T-cell (primary cell): ENCODE data around the gene IFT43. TPM values are rescaled to one million over a fixed set of nuclear protein-coding genes. Genes with fewer than 3 reads are reported as not detected.

Experiments used
- ATAC-seq, 4 experiments: fragments of 200-7000 bp in 3 of 4; fragments of 150-1000 bp in 1 of 4; cut with Tn5 transposase; replicated peaks in 1 of 4; 1 replicate in 3 of 4; 2 replicates in 1 of 4; pipeline ENCODE4 v1.10.0; 2021; ENCODE audit warnings: moderate library complexity in 3 of 4, mild to moderate bottlenecking in 2 of 4, moderate number of reproducible peaks in 1 of 4
- CTCF ChIA-PET, 2 donors: fragments of 300-600 bp; sonication (Branson Sonifier 250); formaldehyde crosslinking; loops; one replicate each; lab custom pipeline; 2022; ENCODE audit warnings: antibody characterized with exemption in 2 of 2; lab: Charles Lee
- POLR2A ChIA-PET, 2 donors: fragments of 300-600 bp; sonication (Branson Sonifier 250); formaldehyde crosslinking; loops; one replicate each; lab custom pipeline; 2022; ENCODE audit warnings: antibody characterized with exemption in 2 of 2; lab: Charles Lee
- DNase-seq, 35 experiments: peaks; one replicate each; pipeline versions ENCODE4 v3.0.0 to v3.0.0-alpha.2; 2013 to 2023
- H3K27ac ChIP-seq: one replicate; pipeline ENCODE4 v1.5.1; 2013; ENCODE audit warnings: low read length
- H3K27me3 ChIP-seq, 2 experiments: replicated peaks in 1 of 2; 1 replicate in 1 of 2; 2 replicates in 1 of 2; pipeline versions ENCODE4 v1.6.1 to v1.7.0; 2013; ENCODE audit warnings: low read length in 1 of 2, mixed read lengths in 1 of 2; ENCODE audit not compliant: control insufficient read depth in 2 of 2, insufficient read depth in 2 of 2; ENCODE audit errors: extremely low read depth in 1 of 2
- H3K36me3 ChIP-seq, 2 donors: 1 replicate in 1 of 2; 2 replicates in 1 of 2; pipeline versions ENCODE4 v1.6.1 to v1.7.0; 2013; ENCODE audit warnings: low read length in 1 of 2; ENCODE audit not compliant: control insufficient read depth in 2 of 2, insufficient read depth in 1 of 2; ENCODE audit errors: extremely low read depth in 1 of 2
- H3K4me1 ChIP-seq, 2 experiments: 1 replicate in 1 of 2; 2 replicates in 1 of 2; pipeline versions ENCODE4 v1.6.1 to v1.7.0; 2013; ENCODE audit warnings: low read length in 2 of 2, mixed read lengths in 1 of 2; ENCODE audit not compliant: insufficient read depth in 2 of 2, control insufficient read depth in 1 of 2; ENCODE audit errors: extremely low read depth in 1 of 2
- H3K4me3 ChIP-seq, 2 donors: 1 replicate in 1 of 2; 2 replicates in 1 of 2; pipeline versions ENCODE4 v1.5.1 to v1.7.0; 2013; ENCODE audit warnings: mild to moderate bottlenecking in 2 of 2, low read length in 1 of 2, moderate library complexity in 1 of 2; ENCODE audit not compliant: control insufficient read depth in 1 of 2; ENCODE audit errors: extremely low read depth in 1 of 2
- H3K9me3 ChIP-seq: 2 replicates; pipeline ENCODE4 v1.7.0; 2013
- H3K27ac Mint-ChIP-seq, 2 donors: one replicate each; pipeline ENCODE4 v1.8.0; 2020 to 2021; ENCODE audit warnings: mild to moderate bottlenecking in 2 of 2, mixed read lengths in 2 of 2
- H3K27me3 Mint-ChIP-seq, 2 donors: one replicate each; pipeline ENCODE4 v1.8.0; 2021 to 2022; ENCODE audit warnings: mixed read lengths in 2 of 2
- H3K36me3 Mint-ChIP-seq: one replicate; pipeline ENCODE4 v1.8.0; 2021; ENCODE audit warnings: mixed read lengths
- H3K4me1 Mint-ChIP-seq, 3 donors: one replicate each; pipeline ENCODE4 v1.8.0; 2020 to 2022; ENCODE audit warnings: mixed read lengths in 3 of 3, mild to moderate bottlenecking in 1 of 3
- H3K4me3 Mint-ChIP-seq, 3 donors: one replicate each; pipeline ENCODE4 v1.8.0; 2020 to 2022; ENCODE audit warnings: mild to moderate bottlenecking in 3 of 3, mixed read lengths in 3 of 3, moderate library complexity in 3 of 3
- H3K9me3 Mint-ChIP-seq, 3 donors: one replicate each; pipeline ENCODE4 v1.8.0; 2020 to 2022; ENCODE audit warnings: mixed read lengths in 3 of 3
- WGBS: methylation state at CpG from one replicate; pipeline ENCODE4 v1.1.5; 2013; ENCODE audit warnings: missing lambda C conversion rate; ENCODE audit not compliant: insufficient coverage; 5-methylcytosine and 5-hydroxymethylcytosine counted together
- total RNA-seq, 35 experiments: library from RNA in 6 of 35; stranded (reverse) in 6 of 35; fragments of 120-200 nt in 1 of 35; gene quantifications; one replicate each; pipeline versions ENCODE4 v1.2.1 to v1.2.4 and lab custom pipeline; 2013 to 2026

IFT43 gene
- total RNA-seq, 5 donors from 2014 or later (not counting 1 experiment from before 2014, with no cell fraction given): 10.0 to 13.5 (median 11.9) TPM

DNA sequence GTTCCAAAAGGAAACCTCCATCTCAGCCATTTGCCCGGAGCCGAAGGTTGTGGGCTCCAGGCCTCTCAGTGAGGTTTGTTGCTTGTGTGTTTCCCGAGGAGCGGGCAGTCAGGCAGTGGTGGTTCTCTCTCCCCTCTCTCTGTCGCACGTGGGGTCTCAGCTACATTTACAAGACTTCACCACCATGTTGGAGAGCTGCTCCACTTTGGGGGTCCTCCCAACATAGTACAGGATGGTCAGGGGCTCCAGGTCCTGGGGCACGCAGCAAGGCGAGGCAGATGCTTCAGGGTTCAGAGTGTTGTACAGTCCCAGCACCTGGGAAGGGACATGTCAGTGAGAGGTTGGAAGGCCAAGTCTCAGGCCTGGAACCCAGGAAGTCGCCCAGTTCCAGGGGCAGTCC lies 26.5 kb upstream of the IFT43 start:
- Histone ChIP-seq H3K9me3 (no peaks in the 10 kb centered on the region), H3K4me3 (no peak overlapping the region), H3K27ac (no peak overlapping the region), H3K4me1 (no peaks in the 10 kb centered on the region), H3K27me3 (no peaks in the 10 kb centered on the region), H3K36me3 (peaks cover 4% of the 10 kb centered on the region in 2 donors)
- H3K4me1 Mint-ChIP-seq: peaks cover 0 to 5% (median 0%) of the 10 kb centered on the region in 3 donors
- WGBS: 95% methylated on average over 6 of the region's 9 CpGs
- ChIA-PET POLR2A (no interaction called here), CTCF (no interaction called here)
- peaks cover 27% of the 10 kb centered on the region for H3K36me3 Mint-ChIP-seq
- H3K4me3 Mint-ChIP-seq: no peak overlapping the region
- H3K9me3 Mint-ChIP-seq: no peaks in the 10 kb centered on the region
- no peak overlapping the region for H3K27ac Mint-ChIP-seq
- ATAC-seq: no peak
- no peaks in the 10 kb centered on the region for H3K27me3 Mint-ChIP-seq
- DNase-seq: no peak

DNA sequence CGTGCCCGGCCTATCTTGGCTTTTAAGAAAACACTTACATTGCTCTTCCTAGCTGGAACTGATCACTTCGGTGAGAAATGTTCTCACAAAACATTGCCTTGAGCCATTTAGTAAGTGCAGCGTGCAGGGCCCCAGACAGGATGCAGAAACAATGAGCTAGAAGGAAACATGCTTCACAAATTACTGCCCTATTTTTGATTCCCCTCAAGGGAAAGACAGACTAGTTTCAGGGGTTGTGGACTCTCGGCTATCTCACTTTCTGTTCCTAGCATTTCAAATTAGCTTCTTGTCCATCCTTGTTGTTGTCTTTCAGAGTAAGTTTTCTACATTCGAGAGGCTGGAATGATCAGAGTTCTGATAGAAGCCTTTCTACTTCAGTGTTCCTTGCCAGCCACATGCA lies 25.3 kb upstream of the IFT43 start:
- 100% methylated on average over 4 of the region's 6 CpGs for WGBS
- Mint-ChIP-seq H3K4me3 (no peak overlapping the region), H3K4me1 (peaks cover 0 to 5% (median 0%) of the 10 kb centered on the region in 3 donors), H3K36me3 (peaks cover 26% of the 10 kb centered on the region), H3K27me3 (no peaks in the 10 kb centered on the region), H3K27ac (no peak overlapping the region), H3K9me3 (no peaks in the 10 kb centered on the region)
- Histone ChIP-seq H3K4me3 (no peak overlapping the region), H3K27me3 (no peaks in the 10 kb centered on the region), H3K9me3 (no peaks in the 10 kb centered on the region), H3K36me3 (peaks cover 1 to 4% of the 10 kb centered on the region in 2 donors), H3K27ac (no peak overlapping the region), H3K4me1 (no peaks in the 10 kb centered on the region)
- ATAC-seq: no peak
- CTCF ChIA-PET: no interaction called here
- POLR2A ChIA-PET: no interaction called here
- DNase-seq: no peak

DNA sequence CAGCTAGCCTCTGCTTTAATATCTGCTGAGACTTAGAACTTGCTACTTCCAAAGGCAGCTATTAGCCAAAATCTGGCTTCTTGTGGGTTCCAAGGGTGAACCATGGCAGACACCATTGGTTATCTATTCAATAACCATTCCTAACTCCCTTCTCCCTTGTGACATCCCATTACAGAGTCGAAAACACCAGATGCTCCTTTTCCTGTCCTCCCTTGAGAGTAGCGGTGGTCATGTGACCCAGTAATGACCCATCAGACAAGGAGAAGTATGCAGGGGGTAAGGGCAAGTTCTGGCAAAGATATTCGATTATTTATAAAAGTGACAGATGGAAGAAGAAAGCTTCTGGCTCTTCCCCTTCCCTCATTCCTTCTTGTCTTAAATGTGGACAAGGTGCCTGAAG lies 23.9 kb upstream of the IFT43 start:
- no peak overlapping the region for H3K27ac Mint-ChIP-seq
- Histone ChIP-seq H3K4me3 (no peak overlapping the region), H3K36me3 (peaks cover 2 to 4% of the 10 kb centered on the region in 2 donors), H3K4me1 (no peaks in the 10 kb centered on the region), H3K27me3 (no peaks in the 10 kb centered on the region), H3K27ac (no peak overlapping the region), H3K9me3 (no peaks in the 10 kb centered on the region)
- H3K4me3 Mint-ChIP-seq: no peak overlapping the region
- CTCF ChIA-PET: no interaction called here
- H3K27me3 Mint-ChIP-seq: no peaks in the 10 kb centered on the region
- H3K4me1 Mint-ChIP-seq: peaks cover 0 to 5% (median 0%) of the 10 kb centered on the region in 3 donors
- ATAC-seq (no peak), DNase-seq (no peak)
- POLR2A ChIA-PET: no interaction called here
- no CpG with 5 or more reads among the region's 3 CpGs for WGBS
- H3K9me3 Mint-ChIP-seq: no peaks in the 10 kb centered on the region
- H3K36me3 Mint-ChIP-seq: peaks cover 39% of the 10 kb centered on the region

DNA sequence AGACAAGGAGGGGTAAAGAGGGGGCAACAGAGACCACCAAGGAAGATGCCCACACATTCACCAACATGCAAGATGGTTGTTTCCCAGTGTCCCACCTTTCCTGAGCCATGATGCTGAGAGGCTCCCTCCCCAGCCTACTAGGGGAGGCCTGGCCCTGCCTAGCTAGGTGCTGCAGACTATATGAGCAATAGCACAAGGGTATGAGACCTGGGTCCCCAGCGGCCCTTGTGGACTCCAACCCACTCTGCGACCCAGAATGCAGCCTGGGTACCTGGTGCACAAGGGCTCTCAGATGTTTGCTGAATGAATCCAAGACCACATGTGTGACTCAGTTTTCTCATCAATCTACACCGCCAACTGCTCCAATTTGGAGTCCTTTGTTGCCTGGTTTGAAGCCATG lies 17.7 kb upstream of the IFT43 start:
- H3K27ac ChIP-seq: no peak overlapping the region
- Mint-ChIP-seq H3K27ac (no peak overlapping the region), H3K36me3 (peaks cover 37% of the 10 kb centered on the region), H3K9me3 (no peaks in the 10 kb centered on the region), H3K4me1 (no peaks in the 10 kb centered on the region), H3K27me3 (no peaks in the 10 kb centered on the region), H3K4me3 (no peak overlapping the region)
- ChIA-PET CTCF (interaction anchor here in 1 of 2 donors (0.6 kb wide), 1 partner anchor 11 kb away, joined by 4 read pairs; no protein-coding TSS in a partner anchor), POLR2A (interaction anchor here in 1 of 2 donors (0.6 kb wide), 1 partner anchor 222 kb away, joined by 5 read pairs; no protein-coding TSS in a partner anchor)
- 94% methylated on average over 2 of the region's 3 CpGs for WGBS
- H3K27me3 ChIP-seq: no peaks in the 10 kb centered on the region
- H3K4me3 ChIP-seq: no peak overlapping the region
- DNase-seq (no peak), ATAC-seq (no peak)
- peaks cover 4 to 6% of the 10 kb centered on the region in 2 donors for H3K36me3 ChIP-seq
- H3K9me3 ChIP-seq: no peaks in the 10 kb centered on the region
- no peaks in the 10 kb centered on the region for H3K4me1 ChIP-seq

DNA sequence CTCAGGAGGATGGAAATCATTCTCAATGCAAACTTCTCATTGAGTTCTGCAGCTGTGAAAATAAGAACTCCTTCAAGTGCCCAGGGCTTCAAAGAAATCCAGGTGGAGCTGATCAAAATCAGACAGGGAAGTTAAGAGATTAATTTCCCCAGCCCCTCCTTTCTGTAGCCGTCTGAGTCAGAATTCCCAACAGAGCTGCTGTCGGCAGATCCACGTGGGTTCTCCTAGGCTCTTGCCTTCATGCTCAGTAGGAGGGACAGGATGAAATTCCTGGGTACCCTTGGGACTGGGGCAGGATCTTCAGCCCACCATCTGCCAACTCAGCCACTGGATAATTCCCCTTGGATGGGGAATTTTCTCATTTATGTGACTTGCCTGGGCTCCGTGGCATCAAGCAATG lies 17.1 kb upstream of the IFT43 start:
- WGBS: 80% methylated on average over 1 of the region's 4 CpGs
- H3K4me3 ChIP-seq: no peak overlapping the region
- peaks cover 36% of the 10 kb centered on the region for H3K36me3 Mint-ChIP-seq
- no peaks in the 10 kb centered on the region for H3K4me1 ChIP-seq
- ChIA-PET CTCF (no interaction called here), POLR2A (interaction anchor here in 1 of 2 donors (0.6 kb wide), 1 partner anchor 222 kb away, joined by 5 read pairs; no protein-coding TSS in a partner anchor)
- H3K36me3 ChIP-seq: peaks cover 0 to 6% of the 10 kb centered on the region in 2 donors
- H3K27ac Mint-ChIP-seq: no peak overlapping the region
- ATAC-seq: no peak
- no peaks in the 10 kb centered on the region for H3K9me3 ChIP-seq
- H3K4me1 Mint-ChIP-seq: no peaks in the 10 kb centered on the region
- no peaks in the 10 kb centered on the region for H3K27me3 ChIP-seq
- H3K4me3 Mint-ChIP-seq: no peak overlapping the region
- no peaks in the 10 kb centered on the region for H3K27me3 Mint-ChIP-seq
- no peaks in the 10 kb centered on the region for H3K9me3 Mint-ChIP-seq
- no peak for DNase-seq
- no peak overlapping the region for H3K27ac ChIP-seq

DNA sequence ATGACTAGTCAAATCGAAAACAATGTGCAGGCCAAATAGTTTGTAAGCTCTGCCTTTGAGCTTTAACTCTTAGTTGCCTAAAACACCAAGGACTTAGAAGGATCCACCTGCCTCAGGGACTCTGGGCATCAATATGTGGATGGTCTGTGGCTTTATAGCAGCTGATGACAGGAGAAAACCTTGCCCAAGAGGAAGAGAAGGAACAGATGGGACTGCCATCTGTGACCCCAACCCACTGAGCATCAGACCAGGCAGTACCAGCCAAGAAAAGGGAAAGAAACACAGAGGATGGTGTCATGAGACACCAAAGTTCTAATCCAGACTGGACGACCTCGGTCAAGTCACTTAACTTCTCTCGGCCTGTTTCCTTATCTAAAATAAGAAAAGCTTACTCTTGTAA lies 16.4 kb upstream of the IFT43 start:
- Mint-ChIP-seq H3K9me3 (no peaks in the 10 kb centered on the region), H3K36me3 (peaks cover 35% of the 10 kb centered on the region), H3K4me1 (no peaks in the 10 kb centered on the region), H3K27me3 (no peaks in the 10 kb centered on the region), H3K27ac (no peak overlapping the region), H3K4me3 (no peak overlapping the region)
- H3K4me3 ChIP-seq: no peak overlapping the region
- CTCF ChIA-PET: no interaction called here
- H3K36me3 ChIP-seq: peaks cover 0 to 6% of the 10 kb centered on the region in 2 donors
- no peak for ATAC-seq
- no peak overlapping the region for H3K27ac ChIP-seq
- H3K9me3 ChIP-seq: no peaks in the 10 kb centered on the region
- 60% methylated on average over 1 of the region's 4 CpGs for WGBS
- DNase-seq: no peak
- H3K4me1 ChIP-seq: no peaks in the 10 kb centered on the region
- POLR2A ChIA-PET: no interaction called here
- no peaks in the 10 kb centered on the region for H3K27me3 ChIP-seq
